Stimulated activated naive CD8-positive, alpha-beta T cell treated with anti-CD3 and anti-CD28 coated beads, Interleukin-15, amount 100 ng/mL, for 72 hours (primary cell): ENCODE results near the gene ONECUT1.

Experiments
- ATAC-seq: fragments of 150-1000 bp; cut with Tn5 transposase; 2 replicates; pipeline ENCODE4 v1.10.0; 2021; ENCODE audit warnings: mild to moderate bottlenecking, moderate library complexity
- DNase-seq, 2 donors: peaks; one replicate each; pipeline ENCODE4 v3.0.0; 2021 to 2022
- H3K27ac Mint-ChIP-seq, 2 donors: one replicate each; pipeline ENCODE4 v1.8.0; 2022; ENCODE audit warnings: mild to moderate bottlenecking in 2 of 2, mixed read lengths in 2 of 2, moderate library complexity in 2 of 2
- H3K27me3 Mint-ChIP-seq: one replicate; pipeline ENCODE4 v1.8.0; 2022; ENCODE audit warnings: mixed read lengths
- H3K4me1 Mint-ChIP-seq: one replicate; pipeline ENCODE4 v1.8.0; 2022; ENCODE audit warnings: mild to moderate bottlenecking, mixed read lengths
- H3K4me3 Mint-ChIP-seq, 2 donors: one replicate each; pipeline ENCODE4 v1.8.0; 2022; ENCODE audit warnings: mild to moderate bottlenecking in 2 of 2, mixed read lengths in 2 of 2, moderate library complexity in 1 of 2
- H3K9me3 Mint-ChIP-seq, 2 donors: one replicate each; pipeline ENCODE4 v1.8.0; 2022; ENCODE audit warnings: mixed read lengths in 2 of 2

Gene ONECUT1

GRCh38 chr15:52732551-52732950 is 57.6 kb downstream of the ONECUT1 start:
- no peak overlapping the region for H3K27ac Mint-ChIP-seq
- peaks cover 15% of the 10 kb centered on the region for H3K4me1 Mint-ChIP-seq
- no peak overlapping the region for H3K4me3 Mint-ChIP-seq
- DNase-seq, result no peak
- H3K27me3 Mint-ChIP-seq, result no peaks in the 10 kb centered on the region
- ATAC-seq, result no peak
- no peaks in the 10 kb centered on the region for H3K9me3 Mint-ChIP-seq

GRCh38 chr15:52731732-52732470 is 58.2 kb downstream of the ONECUT1 start:
- Mint-ChIP-seq H3K4me1 (peaks cover 15% of the 10 kb centered on the region), H3K27me3 (no peaks in the 10 kb centered on the region), H3K4me3 (no peak overlapping the region), H3K9me3 (no peaks in the 10 kb centered on the region), H3K27ac (no peak overlapping the region)
- DNase-seq (no peak), ATAC-seq (no peak)

- no peak for ATAC-seq
- peaks cover 15% of the 10 kb centered on the region for H3K4me1 Mint-ChIP-seq
Observed at GRCh38 chr15:52731004-52731403, 59.1 kb downstream of the ONECUT1 start.

GRCh38 chr15:52730594-52730993 is 59.5 kb downstream of the ONECUT1 start:
- DNase-seq, result no peak
- H3K9me3 Mint-ChIP-seq, result no peaks in the 10 kb centered on the region

More at GRCh38 chr15:52731004-52731403, 59.1 kb downstream of the ONECUT1 start:
- H3K27me3 Mint-ChIP-seq, result no peaks in the 10 kb centered on the region
- H3K4me3 Mint-ChIP-seq, result no peak overlapping the region
- no peak overlapping the region for H3K27ac Mint-ChIP-seq
- DNase-seq, result no peak
- H3K9me3 Mint-ChIP-seq, result no peaks in the 10 kb centered on the region

GRCh38 chr15:52730173-52730572 is 60.0 kb downstream of the ONECUT1 start:
- ATAC-seq, result peak; percentile 66
- peak overlapping the region; percentile 87 to 89 for H3K27ac Mint-ChIP-seq
- peak in 1 of 2 donors; percentile 13 for DNase-seq
- H3K27me3 Mint-ChIP-seq, result no peaks in the 10 kb centered on the region
- peaks cover 15% of the 10 kb centered on the region for H3K4me1 Mint-ChIP-seq
- no peaks in the 10 kb centered on the region for H3K9me3 Mint-ChIP-seq
- no peak overlapping the region for H3K4me3 Mint-ChIP-seq

More at GRCh38 chr15:52730594-52730993, 59.5 kb downstream of the ONECUT1 start:
- ATAC-seq, result no peak
- Mint-ChIP-seq H3K4me1 (peaks cover 15% of the 10 kb centered on the region), H3K27me3 (no peaks in the 10 kb centered on the region), H3K4me3 (no peak overlapping the region), H3K27ac (peak overlapping the region in 1 of 2 donors; percentile 89)

GRCh38 chr15:52728899-52729298 is 61.2 kb downstream of the ONECUT1 start:
- Mint-ChIP-seq H3K9me3 (no peaks in the 10 kb centered on the region), H3K4me1 (peaks cover 15% of the 10 kb centered on the region), H3K4me3 (no peak overlapping the region), H3K27me3 (no peaks in the 10 kb centered on the region), H3K27ac (no peak overlapping the region)
- DNase-seq (no peak), ATAC-seq (no peak)

- H3K4me1 Mint-ChIP-seq, result peaks cover 15% of the 10 kb centered on the region
- no peaks in the 10 kb centered on the region for H3K9me3 Mint-ChIP-seq
- H3K4me3 Mint-ChIP-seq, result no peak overlapping the region
- H3K27me3 Mint-ChIP-seq, result no peaks in the 10 kb centered on the region
- DNase-seq, result no peak
- H3K27ac Mint-ChIP-seq, result no peak overlapping the region
- no peak for ATAC-seq
Observed at GRCh38 chr15:52727815-52728214, 62.3 kb downstream of the ONECUT1 start.

- Mint-ChIP-seq H3K27me3 (no peaks in the 10 kb centered on the region), H3K4me1 (peaks cover 15% of the 10 kb centered on the region), H3K27ac (no peak overlapping the region), H3K9me3 (no peaks in the 10 kb centered on the region), H3K4me3 (no peak overlapping the region)
- no peak for ATAC-seq
- no peak for DNase-seq
Observed at GRCh38 chr15:52726195-52726594, 63.9 kb downstream of the ONECUT1 start.

- no peak for ATAC-seq
- H3K27me3 Mint-ChIP-seq, result peaks cover 7% of the 10 kb centered on the region
- H3K27ac Mint-ChIP-seq, result no peak overlapping the region
- DNase-seq, result no peak
- no peak overlapping the region for H3K4me3 Mint-ChIP-seq
- no peaks in the 10 kb centered on the region for H3K4me1 Mint-ChIP-seq
- H3K9me3 Mint-ChIP-seq, result no peaks in the 10 kb centered on the region
Observed at GRCh38 chr15:52718551-52718950, 71.6 kb downstream of the ONECUT1 start.

- DNase-seq (no peak), ATAC-seq (no peak)
- Mint-ChIP-seq H3K27me3 (peaks cover 7% of the 10 kb centered on the region), H3K9me3 (no peaks in the 10 kb centered on the region), H3K4me1 (no peaks in the 10 kb centered on the region), H3K27ac (no peak overlapping the region), H3K4me3 (no peak overlapping the region)
Observed at GRCh38 chr15:52717924-52718323, 72.2 kb downstream of the ONECUT1 start.

- DNase-seq (no peak), ATAC-seq (no peak)
- no peaks in the 10 kb centered on the region for H3K9me3 Mint-ChIP-seq
- peaks cover 7% of the 10 kb centered on the region for H3K27me3 Mint-ChIP-seq
- no peak overlapping the region for H3K27ac Mint-ChIP-seq
- no peaks in the 10 kb centered on the region for H3K4me1 Mint-ChIP-seq
- no peak overlapping the region for H3K4me3 Mint-ChIP-seq
Observed at GRCh38 chr15:52717481-52717880, 72.7 kb downstream of the ONECUT1 start.

GRCh38 chr15:52716536-52716935 is 73.6 kb downstream of the ONECUT1 start:
- no peaks in the 10 kb centered on the region for H3K9me3 Mint-ChIP-seq
- H3K27ac Mint-ChIP-seq, result no peak overlapping the region
- DNase-seq, result no peak
- no peak for ATAC-seq
- H3K27me3 Mint-ChIP-seq, result peaks cover 7% of the 10 kb centered on the region
- H3K4me3 Mint-ChIP-seq, result no peak overlapping the region
- no peaks in the 10 kb centered on the region for H3K4me1 Mint-ChIP-seq

- no peak overlapping the region for H3K27ac Mint-ChIP-seq
- ATAC-seq (no peak), DNase-seq (no peak)
- no peak overlapping the region for H3K4me3 Mint-ChIP-seq
- H3K27me3 Mint-ChIP-seq, result peaks cover 7% of the 10 kb centered on the region
- H3K4me1 Mint-ChIP-seq, result peaks cover 4% of the 10 kb centered on the region
- H3K9me3 Mint-ChIP-seq, result no peaks in the 10 kb centered on the region
Observed at GRCh38 chr15:52715411-52715810, 74.7 kb downstream of the ONECUT1 start.

- H3K4me1 Mint-ChIP-seq, result peaks cover 8% of the 10 kb centered on the region
- H3K27ac Mint-ChIP-seq, result no peak overlapping the region
- peaks cover 7% of the 10 kb centered on the region for H3K27me3 Mint-ChIP-seq
- H3K4me3 Mint-ChIP-seq, result no peak overlapping the region
- no peak for ATAC-seq
- H3K9me3 Mint-ChIP-seq, result no peaks in the 10 kb centered on the region
- DNase-seq, result no peak
Observed at GRCh38 chr15:52714968-52715367, 75.2 kb downstream of the ONECUT1 start.

- H3K4me3 Mint-ChIP-seq, result no peak overlapping the region
- H3K27ac Mint-ChIP-seq, result peak overlapping the region; percentile 49 to 86
- peak; percentile 78 for ATAC-seq
- H3K27me3 Mint-ChIP-seq, result peaks cover 7% of the 10 kb centered on the region
- H3K9me3 Mint-ChIP-seq, result no peaks in the 10 kb centered on the region
- H3K4me1 Mint-ChIP-seq, result peaks cover 8% of the 10 kb centered on the region
- DNase-seq, result no peak
Observed at GRCh38 chr15:52710708-52711389, 79.3 kb downstream of the ONECUT1 start.

GRCh38 chr15:52710050-52710707 is 80.0 kb downstream of the ONECUT1 start:
- peaks cover 8% of the 10 kb centered on the region for H3K4me1 Mint-ChIP-seq
- DNase-seq, result no peak
- H3K9me3 Mint-ChIP-seq, result no peaks in the 10 kb centered on the region
- peaks cover 2% of the 10 kb centered on the region for H3K27me3 Mint-ChIP-seq
- H3K4me3 Mint-ChIP-seq, result no peak overlapping the region
- ATAC-seq, result peak; percentile 39
- H3K27ac Mint-ChIP-seq, result peak overlapping the region; percentile 59 to 86
